ENCODE results near the gene CPNE1. TPM values are rescaled to one million over a fixed set of nuclear protein-coding genes. Genes with fewer than 3 reads are reported as not detected.
"Not testable (repeated sequence)": the region's sequence is repeated elsewhere in the genome, so short reads cannot be mapped to it uniquely, and the experiment has no call there.

Gene CPNE1
- total RNA-seq (2021; ENCODE audit: unreplicated experiment) = 217 TPM
- polyA plus RNA-seq (2012; ENCODE audit: insufficient read length) = 273 TPM
- percentile 84 among the genes with signal in this experiment for Bru-seq, nascent RNA
- percentile 98 among the genes with signal in this experiment for BruChase-seq, experiment 1, labeled RNA remaining after a 2-hour chase
- percentile 94 among the genes with signal in this experiment for BruChase-seq, experiment 2, labeled RNA remaining after a 6-hour chase
- long read RNA-seq, transcript CPNE1-204 (16 exons, 1,928 nt) = major isoform, 34 of 162 reads
- long read RNA-seq, transcript CPNE1-221 (2 exons, 625 nt) = minor isoform, 6 of 162 reads
- long read RNA-seq, partial matches to known transcripts = 42 of 162 reads
- long read RNA-seq, other reads (novel, unspliced or antisense) = 79 of 162 reads

GRCh38 chr20:35664466-35665206 lies at the start of gene CPNE1, which contains the start of gene RBM12:
TSS of gene CPNE1 (minus strand) at chr20:35664900. CDS start at chr20:35632923, 31,977 bp downstream.
TSS of gene RBM12 (minus strand) at chr20:35664900. CDS start at chr20:35655322, 9,578 bp downstream.
- Histone ChIP-seq H3K27me3 (ENCODE audit: control insufficient read depth, insufficient read depth, low read length) (no peaks in the 10 kb centered on the region), H3K36me3 (ENCODE audit: control insufficient read depth, insufficient read depth, low read length) (peaks cover 3% of the 10 kb centered on the region), H3K4me3 (ENCODE audit: low read depth in 2 of 2, low read length in 2 of 2) (peak within 1 kb of the TSS; percentile 93 to 99), H3K9me3 (ENCODE audit: control insufficient read depth, insufficient read depth, low read depth, low read length) (no peaks in the 10 kb centered on the region), H3K4me1 (ENCODE audit: control insufficient read depth, insufficient read depth, low read length) (peaks cover 23% of the 10 kb centered on the region), H3K27ac (ENCODE audit: low read length) (peak within 1 kb of the TSS; percentile 97)
- intact Hi-C loops (cut with micrococcal nuclease; ENCODE audit: unreplicated experiment) = no loop called here
- CTCF ChIA-PET = no interaction called here
- TF ChIP-seq TCF7L2 (IDR thresholded peaks at IDR 0.05; ENCODE audit: low read depth, low read length) (0 out of 2 replicates have a peak, but pooled peaks have one; percentile 26), SIN3A (IDR thresholded peaks at IDR 0.05; ENCODE audit: borderline replicate concordance, insufficient read depth, low read depth, low read length) (peak; percentile 79; the same call in 1 of the 2 replicates), REST (IDR thresholded peaks at IDR 0.05; ENCODE audit: insufficient read depth in 1 of 2, low read depth in 2 of 2, low read length in 1 of 2) (no peak), POLR2AphosphoS5 (IDR thresholded peaks at IDR 0.05; ENCODE audit: low read depth, low read length) (peak; percentile 99), CTCF (IDR thresholded peaks at IDR 0.05) (no peak)
- peak; percentile 87 for DNase-seq (ENCODE audit: low read depth, low spot score)
- ATAC-seq = peak; percentile 97
- in situ Hi-C loops (cut with HindIII; ENCODE audit: low pct_unique_long_range_greater_than_20kb, low sequenced_read_pairs) = no loop called here
- POLR2A ChIA-PET = no interaction called here
- no TSS peak for BruUV-seq (replicated peaks)

DNA sequence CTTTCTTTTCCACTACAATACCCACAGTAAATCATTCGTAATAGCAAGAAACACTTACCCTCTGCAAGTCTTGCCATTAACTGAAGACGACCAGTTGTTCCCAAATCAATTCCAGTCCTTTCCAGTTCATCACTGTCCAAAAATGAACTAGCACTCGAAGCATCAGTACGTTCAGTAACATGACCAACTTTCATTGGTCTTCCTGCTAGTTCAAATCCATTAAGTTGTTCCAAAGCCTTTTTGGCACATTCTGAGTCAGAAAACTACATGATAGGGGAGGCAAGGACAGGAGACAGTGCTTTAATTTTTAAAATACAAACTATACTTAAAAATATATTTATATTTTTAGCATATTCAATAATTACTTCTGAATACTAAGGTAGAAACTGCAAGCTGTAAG lies 49.4 kb upstream of the CPNE1 start:
- no peaks in the 10 kb centered on the region for H3K27me3 ChIP-seq (ENCODE audit: control insufficient read depth, insufficient read depth, low read length)
- no peak overlapping the region for H3K4me3 ChIP-seq (ENCODE audit: low read depth in 2 of 2, low read length in 2 of 2)
- no peak for ATAC-seq
- POLR2A ChIA-PET = no interaction called here
- no peak for DNase-seq (ENCODE audit: low read depth, low spot score)
- no peaks in the 10 kb centered on the region for H3K9me3 ChIP-seq (ENCODE audit: control insufficient read depth, insufficient read depth, low read depth, low read length)
- no TSS peak for BruUV-seq (replicated peaks)
- in situ Hi-C loops (cut with HindIII; ENCODE audit: low pct_unique_long_range_greater_than_20kb, low sequenced_read_pairs) = no loop called here
- intact Hi-C loops (cut with micrococcal nuclease; ENCODE audit: unreplicated experiment) = no loop called here
- no peaks in the 10 kb centered on the region for H3K4me1 ChIP-seq (ENCODE audit: control insufficient read depth, insufficient read depth, low read length)
- no peak overlapping the region for H3K27ac ChIP-seq (ENCODE audit: low read length)
- TF ChIP-seq POLR2AphosphoS5 (IDR thresholded peaks at IDR 0.05; ENCODE audit: low read depth, low read length) = no peak
- TF ChIP-seq SIN3A (IDR thresholded peaks at IDR 0.05; ENCODE audit: borderline replicate concordance, insufficient read depth, low read depth, low read length) = no peak
- no peak for TF ChIP-seq REST (IDR thresholded peaks at IDR 0.05; ENCODE audit: insufficient read depth in 1 of 2, low read depth in 2 of 2, low read length in 1 of 2)
- TF ChIP-seq CTCF (IDR thresholded peaks at IDR 0.05) = no peak
- TF ChIP-seq TCF7L2 (IDR thresholded peaks at IDR 0.05; ENCODE audit: low read depth, low read length) = no peak
- H3K36me3 ChIP-seq (ENCODE audit: control insufficient read depth, insufficient read depth, low read length) = peaks cover 76% of the 10 kb centered on the region
- CTCF ChIA-PET = no interaction called here

DNA sequence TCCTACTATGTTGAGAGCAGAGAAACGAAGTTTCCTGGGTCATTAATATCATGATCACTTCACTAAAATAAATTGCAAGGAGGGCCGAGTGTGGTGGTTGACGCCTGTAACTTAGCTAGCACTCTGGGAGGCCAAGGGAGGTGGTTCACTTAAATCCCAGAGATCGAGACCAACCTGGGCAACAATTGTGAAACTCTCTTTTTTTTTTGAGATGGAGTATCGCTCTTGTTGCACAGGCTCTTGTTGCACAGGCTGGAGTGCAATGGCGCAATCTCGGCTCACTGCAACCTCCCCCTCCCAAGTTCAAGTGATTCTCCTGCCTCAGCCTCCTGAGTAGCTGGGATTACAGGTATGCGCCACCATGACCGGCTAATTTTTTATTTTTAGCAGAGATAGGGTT lies 48.4 kb upstream of the CPNE1 start:
- POLR2A ChIA-PET = interaction anchor here (0.6 to 0.7 kb wide), 2 partner anchors 12 to 97 kb away, joined by 5 to 12 read pairs; no protein-coding TSS in a partner anchor

More for the DNA sequence above, 48.4 kb upstream of the CPNE1 start:
- intact Hi-C loops (cut with micrococcal nuclease; ENCODE audit: unreplicated experiment); H3K4me3 ChIP-seq (ENCODE audit: low read depth in 2 of 2, low read length in 2 of 2); ATAC-seq; CTCF ChIA-PET; H3K4me1 ChIP-seq (ENCODE audit: control insufficient read depth, insufficient read depth, low read length); in situ Hi-C loops (cut with HindIII; ENCODE audit: low pct_unique_long_range_greater_than_20kb, low sequenced_read_pairs); H3K27ac ChIP-seq (ENCODE audit: low read length); H3K27me3 ChIP-seq (ENCODE audit: control insufficient read depth, insufficient read depth, low read length); DNase-seq (ENCODE audit: low read depth, low spot score); H3K9me3 ChIP-seq (ENCODE audit: control insufficient read depth, insufficient read depth, low read depth, low read length); BruUV-seq (replicated peaks): not testable (repeated sequence)
- H3K36me3 ChIP-seq (ENCODE audit: control insufficient read depth, insufficient read depth, low read length) = peaks cover 86% of the 10 kb centered on the region
